ENCODE results near the gene TMEM52B.
"Not testable (repeated sequence)": the region's sequence is repeated elsewhere in the genome, so short reads cannot be mapped to it uniquely, and the experiment has no call there.

TMEM52B gene

DNA sequence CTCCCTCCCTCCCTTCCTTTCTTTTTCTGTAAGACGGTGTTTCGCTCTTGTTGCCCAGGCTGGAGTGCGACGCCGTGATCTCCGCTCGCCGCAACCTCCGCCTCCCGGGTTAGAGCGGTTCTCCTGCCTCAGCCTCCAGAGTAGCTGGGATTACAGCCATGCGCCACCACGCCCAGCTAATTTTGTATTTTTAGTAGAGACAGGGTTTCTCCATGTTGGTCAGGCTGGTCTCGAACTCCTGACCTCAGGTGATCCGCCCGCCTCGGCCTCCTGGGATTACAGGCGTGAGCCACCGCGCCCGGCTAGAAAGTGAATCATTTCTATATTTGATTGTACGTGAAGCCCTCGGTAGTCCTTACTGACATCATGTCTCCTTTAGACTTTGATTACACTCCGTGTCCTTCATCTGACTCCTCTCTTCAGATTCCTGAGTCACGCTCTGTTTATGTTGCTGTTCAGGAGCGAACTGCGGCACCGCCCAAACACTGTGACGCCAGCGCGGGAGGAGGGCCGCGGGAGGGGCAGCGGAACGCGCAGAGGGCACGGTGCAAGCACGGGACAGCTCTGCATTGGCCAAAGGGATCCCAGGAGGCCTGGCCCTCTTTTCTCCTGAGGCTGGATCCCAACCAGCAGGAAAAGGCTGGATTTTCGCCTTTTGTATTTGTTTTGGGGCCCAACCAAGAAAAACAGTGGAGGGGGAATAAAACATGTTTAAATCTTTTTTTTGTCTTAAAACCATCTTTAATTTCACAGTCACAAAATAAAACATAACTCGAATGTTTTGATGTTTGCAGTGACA, 33.3 kb downstream of the TMEM52B start:
- DNase-seq: peak; percentile 82

GRCh38 chr12:10212739-10213131, 33.9 kb downstream of the TMEM52B start, which contains the start of gene GABARAPL1:
Gene GABARAPL1 (plus strand): TSS chr12:10212877. CDS start chr12:10213130, 253 bp downstream.
- peak; percentile 76 for DNase-seq

DNA sequence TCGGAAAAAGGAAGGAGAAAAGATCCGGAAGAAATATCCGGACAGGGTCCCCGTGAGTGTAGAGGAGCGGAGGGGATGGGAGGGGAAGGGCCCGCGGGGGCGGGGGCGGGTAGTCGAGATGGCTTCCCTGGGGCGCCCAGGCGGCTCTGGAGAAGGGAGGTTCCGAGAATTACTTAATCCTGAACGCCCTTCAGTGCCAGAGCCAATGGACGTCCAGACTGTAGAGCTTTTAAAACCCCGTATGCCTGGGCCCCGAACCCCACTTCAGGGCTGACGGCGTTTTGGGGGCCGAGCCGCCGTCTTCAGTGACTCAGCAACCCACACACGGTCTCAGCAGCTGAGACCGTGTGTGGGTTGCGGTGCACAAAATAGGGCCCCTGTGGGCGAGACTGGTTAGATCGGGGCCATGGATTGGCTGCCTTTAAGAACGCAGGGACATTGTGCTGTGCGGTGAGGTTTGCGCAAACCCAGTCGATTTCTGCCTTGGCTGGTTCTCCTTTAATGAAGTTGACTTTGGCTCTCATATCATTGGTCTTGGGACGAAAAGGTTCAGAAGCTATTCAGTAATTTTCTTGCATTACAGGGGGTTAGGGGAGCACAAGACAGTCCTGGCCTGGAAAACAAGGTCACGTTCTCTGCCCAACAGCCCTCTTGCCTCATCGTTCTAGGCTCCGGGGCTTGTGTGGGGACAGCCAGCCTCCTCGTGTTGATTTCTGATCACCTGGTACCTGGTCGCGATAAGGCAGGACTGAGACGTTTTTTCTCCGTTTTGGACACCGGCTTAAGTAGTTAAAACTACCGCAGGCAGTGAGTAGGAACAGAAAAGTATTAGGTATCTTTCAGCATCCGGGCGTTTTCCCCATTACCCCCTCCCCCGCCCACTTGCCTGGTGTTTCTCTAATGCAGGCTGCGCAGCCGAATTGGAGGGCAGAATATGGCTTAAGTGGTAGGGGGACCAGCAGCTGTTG, 34.6 kb downstream of the TMEM52B start:
- DNase-seq: peak; percentile 72

DNA sequence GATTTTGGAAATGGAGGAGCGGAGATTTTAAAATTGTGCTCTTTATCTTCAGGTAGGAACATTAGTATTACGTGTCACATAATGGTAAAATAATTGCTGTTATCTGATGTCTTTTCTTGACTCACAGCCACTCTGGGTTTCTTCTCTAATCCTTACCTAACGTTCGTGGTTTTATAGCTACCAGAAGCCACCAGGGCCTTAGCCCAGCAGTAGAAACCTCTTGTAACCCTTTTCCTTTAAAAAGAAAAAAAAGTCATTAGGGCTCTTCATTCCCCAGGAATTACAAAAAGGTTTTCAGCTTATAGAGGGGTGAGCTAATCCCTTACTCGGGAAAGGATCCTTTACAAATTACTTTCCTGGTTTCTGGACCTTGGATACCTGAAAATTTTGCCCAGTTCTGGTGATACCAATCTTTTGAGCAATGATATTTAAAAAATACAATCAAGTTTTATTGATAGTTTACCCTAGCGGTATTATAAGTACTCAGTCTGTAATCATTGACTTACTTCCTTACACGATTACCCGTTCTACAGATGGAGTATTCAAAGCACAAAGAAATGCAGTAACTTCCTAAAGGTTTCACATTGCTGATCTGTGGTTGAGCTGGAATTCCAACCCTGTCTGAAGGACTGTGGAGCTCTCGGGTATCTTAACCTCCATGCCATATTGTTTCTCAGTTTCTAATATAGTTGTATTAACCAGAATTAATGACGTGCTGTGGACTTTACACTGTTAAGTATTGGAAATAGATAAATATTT, 35.5 kb downstream of the TMEM52B start:
- DNase-seq: no peak

DNA sequence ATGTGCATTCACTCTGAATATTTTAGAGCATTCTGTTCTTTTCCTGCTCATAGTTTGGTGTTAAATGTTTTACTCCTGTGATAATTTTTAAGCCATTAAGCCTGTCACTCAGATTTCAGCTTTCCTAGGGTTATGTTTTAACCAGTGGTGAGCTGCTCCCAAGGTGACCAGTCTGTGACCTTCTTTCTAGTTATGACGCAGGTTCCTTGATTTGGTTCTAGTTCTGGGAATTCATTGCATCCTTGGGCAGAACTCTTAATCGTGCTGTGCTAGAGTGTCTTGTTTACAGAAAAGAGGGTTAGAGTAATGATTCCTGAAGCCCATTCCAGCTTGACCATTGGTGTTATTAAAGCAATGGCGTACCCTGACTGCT, 36.0 kb downstream of the TMEM52B start:
- DNase-seq: no peak

GRCh38 chr12:10215436-10215835, 36.6 kb downstream of the TMEM52B start:
- DNase-seq: no peak

GRCh38 chr12:10215946-10216345, 37.1 kb downstream of the TMEM52B start:
- not testable (repeated sequence) for DNase-seq

DNA sequence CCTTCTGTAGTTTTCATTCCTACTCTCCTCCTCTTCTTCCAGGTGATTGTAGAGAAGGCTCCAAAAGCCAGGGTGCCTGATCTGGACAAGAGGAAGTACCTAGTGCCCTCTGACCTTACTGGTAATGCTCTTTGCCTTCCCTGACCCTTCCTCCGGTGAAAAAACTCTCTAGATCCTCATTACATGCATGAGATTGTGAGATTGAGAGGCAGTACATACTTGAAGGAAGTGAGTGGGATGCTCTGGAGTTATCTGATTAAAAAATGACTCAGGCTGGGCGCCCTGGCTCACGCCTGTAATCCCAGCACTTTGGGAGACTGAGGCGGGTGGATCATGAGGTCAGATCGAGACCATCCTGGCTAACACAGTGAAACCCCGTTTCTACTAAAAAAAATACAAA, 39.2 kb downstream of the TMEM52B start:
- no peak for DNase-seq

DNA sequence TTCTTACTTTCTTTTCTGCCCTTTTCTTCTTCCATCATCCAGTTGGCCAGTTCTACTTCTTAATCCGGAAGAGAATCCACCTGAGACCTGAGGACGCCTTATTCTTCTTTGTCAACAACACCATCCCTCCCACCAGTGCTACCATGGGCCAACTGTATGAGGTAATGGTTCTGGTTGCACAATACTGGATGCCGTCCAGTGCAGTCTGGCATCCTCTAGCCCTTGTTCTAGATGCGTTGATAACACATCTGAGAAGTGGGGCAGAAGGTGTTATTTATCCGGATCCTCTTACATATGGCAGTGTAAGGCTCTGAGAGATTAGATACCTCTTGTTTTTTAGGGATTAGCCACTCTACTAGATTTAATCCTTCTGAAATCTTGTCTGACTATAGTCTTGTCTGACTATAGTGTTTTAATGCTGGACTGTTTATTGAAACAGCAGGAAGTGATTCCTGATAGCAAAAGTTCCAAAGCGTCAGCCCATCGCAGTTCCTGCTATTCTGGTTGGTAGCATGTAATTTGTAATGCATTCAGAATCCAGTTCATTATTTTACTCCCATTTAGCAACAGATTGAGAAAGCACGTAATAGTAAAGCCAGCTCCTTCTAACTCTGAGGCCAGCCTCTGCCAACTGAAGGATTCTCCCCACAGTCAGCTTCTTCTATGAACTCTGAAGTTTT, 41.7 kb downstream of the TMEM52B start:
- DNase-seq: no peak

- DNase-seq: no peak
Measured at GRCh38 chr12:10221846-10222245, 43.0 kb downstream of the TMEM52B start.

DNA sequence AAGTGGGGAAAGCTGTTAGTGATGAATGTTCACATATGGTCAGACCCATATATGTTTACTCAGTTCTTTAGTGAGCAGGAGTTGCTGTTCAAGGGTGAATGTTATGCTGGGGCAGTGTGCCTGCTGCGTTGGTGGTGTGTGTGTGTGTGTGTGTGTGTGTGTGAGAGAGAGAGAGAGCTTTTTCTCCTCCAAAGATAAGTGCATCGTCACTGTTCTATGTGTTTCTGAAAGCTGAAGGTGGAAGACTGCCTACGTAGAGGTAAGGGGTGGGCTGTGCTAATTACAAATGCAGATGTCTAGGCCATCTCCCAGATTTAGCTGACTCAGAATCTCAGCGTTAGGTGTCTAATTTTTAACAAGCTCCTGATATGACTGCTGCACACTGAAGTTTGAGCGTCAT, 44.4 kb downstream of the TMEM52B start:
- no peak for DNase-seq

- not testable (repeated sequence) for DNase-seq
Measured at GRCh38 chr12:10225426-10225825, 46.6 kb downstream of the TMEM52B start.

DNA sequence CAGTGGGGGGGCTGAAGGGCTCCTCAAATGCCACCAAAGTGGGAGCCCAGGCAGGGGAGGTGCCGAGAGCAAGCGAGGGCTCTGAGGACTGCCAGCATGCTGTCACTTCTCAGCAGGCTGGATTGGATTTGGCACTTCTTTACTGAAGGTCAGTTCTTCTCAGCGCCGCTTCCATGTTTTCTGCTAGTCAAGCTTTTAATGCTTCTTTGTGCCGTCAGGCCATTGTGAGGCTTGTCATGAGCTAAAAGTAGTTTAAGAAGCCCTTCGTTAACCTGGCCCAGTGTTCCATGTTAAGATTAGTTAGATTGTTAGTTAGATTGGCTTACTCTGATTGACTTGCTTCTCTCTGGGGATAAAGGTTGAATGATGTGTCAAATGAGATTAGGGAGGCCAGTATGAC, 47.3 kb downstream of the TMEM52B start:
- DNase-seq: no peak

GRCh38 chr12:10226731-10227130, 47.9 kb downstream of the TMEM52B start:
- DNase-seq: no peak

DNA sequence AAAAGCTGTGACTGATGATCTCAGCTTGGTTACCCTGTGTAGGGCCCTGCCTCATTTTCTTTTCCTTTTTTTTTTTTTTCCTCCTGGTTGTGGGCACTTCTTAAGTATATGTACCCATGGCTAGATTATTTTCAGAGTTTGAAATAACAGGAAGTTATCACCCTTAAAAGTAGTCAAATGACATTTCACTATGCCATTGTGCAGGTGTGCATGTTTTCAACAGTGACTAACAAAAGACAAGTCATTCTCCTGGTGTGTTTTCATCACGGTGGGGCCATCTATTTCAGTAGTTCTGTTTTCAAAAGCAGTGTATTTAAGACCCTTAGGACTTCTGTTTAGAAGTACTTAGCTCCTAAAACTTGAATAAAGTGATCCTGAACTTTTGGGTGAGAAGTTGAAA, 48.8 kb downstream of the TMEM52B start:
- no peak for DNase-seq

- DNase-seq: no peak
Measured at GRCh38 chr12:10234562-10234961, 55.7 kb downstream of the TMEM52B start.

GRCh38 chr12:10235761-10236631, 57.2 kb downstream of the TMEM52B start:
- no peak for DNase-seq

DNA sequence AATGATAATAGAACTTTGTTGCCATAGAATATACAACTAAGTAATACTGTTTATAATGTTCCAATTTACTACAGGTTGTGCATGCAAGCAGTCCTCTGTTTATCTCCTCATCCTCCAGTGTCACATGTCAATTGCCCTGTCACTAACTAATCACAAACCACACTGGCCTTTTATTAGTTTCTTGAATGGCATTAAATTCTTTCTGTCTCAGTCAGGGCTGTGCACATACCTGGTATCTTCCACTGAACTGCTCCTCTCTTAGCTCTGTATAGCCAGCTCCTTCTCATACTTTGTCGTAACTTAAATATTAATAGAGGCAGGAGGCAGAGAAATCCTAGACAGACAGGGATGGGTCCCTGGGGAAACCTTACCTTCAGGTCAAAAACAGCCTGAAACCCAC, 57.9 kb downstream of the TMEM52B start:
- no peak for DNase-seq

- DNase-seq: no peak
Measured at GRCh38 chr12:10238526-10238925, 59.7 kb downstream of the TMEM52B start.

GRCh38 chr12:10241290-10241689, 62.5 kb downstream of the TMEM52B start:
- no peak for DNase-seq
